UCSD-AML1 (cell line): Measurements from ENCODE around the gene TAX1BP3.

Experiments used
- DNase-seq: peaks from one replicate; lab custom pipeline; 2025; ENCODE audit not compliant: unreplicated experiment; lab: John Stamatoyannopoulos, UW

TAX1BP3 gene

GRCh38 chr17:3658784-3659449 lies 9.5 kb downstream of the TAX1BP3 start:
- DNase-seq = no peak

GRCh38 chr17:3657874-3658783 lies 10.2 kb downstream of the TAX1BP3 start:
- DNase-seq = no peak

- DNase-seq = no peak
Observed at GRCh38 chr17:3657588-3657869, 10.8 kb downstream of the TAX1BP3 start.

- no peak for DNase-seq
Observed at GRCh38 chr17:3656755-3657587, 11.4 kb downstream of the TAX1BP3 start.

GRCh38 chr17:3656353-3656752 lies 12.0 kb downstream of the TAX1BP3 start:
- no peak for DNase-seq

- DNase-seq = no peak
Observed at GRCh38 chr17:3655766-3656165, 12.6 kb downstream of the TAX1BP3 start.

- peak; percentile 61 for DNase-seq
Observed at GRCh38 chr17:3647769-3648555, 20.4 kb downstream of the TAX1BP3 start.

GRCh38 chr17:3647251-3647650 lies 21.1 kb downstream of the TAX1BP3 start:
- DNase-seq = no peak

- DNase-seq = no peak
Observed at GRCh38 chr17:3645310-3645709, 23.1 kb downstream of the TAX1BP3 start.

GRCh38 chr17:3643889-3644349 lies 24.5 kb downstream of the TAX1BP3 start:
- no peak for DNase-seq

- no peak for DNase-seq
Observed at GRCh38 chr17:3641717-3642486, 26.5 kb downstream of the TAX1BP3 start.

- DNase-seq = no peak
Observed at GRCh38 chr17:3641014-3641413, 27.4 kb downstream of the TAX1BP3 start.

- peak; percentile 57 for DNase-seq
Observed at GRCh38 chr17:3639981-3640596, 28.3 kb downstream of the TAX1BP3 start.

- DNase-seq = no peak
Observed at GRCh38 chr17:3636908-3637373, 31.4 kb downstream of the TAX1BP3 start.

GRCh38 chr17:3636154-3636907 lies 32.0 kb downstream of the TAX1BP3 start, which contains the start of the genes CTNS and SHPK:
Gene CTNS (plus strand): TSS chr17:3636760. CDS start chr17:3640207, 3,447 bp downstream.
Gene SHPK (minus strand): TSS chr17:3636250. CDS start chr17:3636219, 31 bp downstream.
- peak; percentile 97 for DNase-seq

GRCh38 chr17:3635474-3636153 lies 32.8 kb downstream of the TAX1BP3 start:
- DNase-seq = no peak

- no peak for DNase-seq
Observed at GRCh38 chr17:3632287-3632686, 36.1 kb downstream of the TAX1BP3 start.

- peak; percentile 23 for DNase-seq
Observed at GRCh38 chr17:3630781-3631180, 37.6 kb downstream of the TAX1BP3 start.
